Measurements from ENCODE around the gene APOA1.

Gene APOA1

DNA sequence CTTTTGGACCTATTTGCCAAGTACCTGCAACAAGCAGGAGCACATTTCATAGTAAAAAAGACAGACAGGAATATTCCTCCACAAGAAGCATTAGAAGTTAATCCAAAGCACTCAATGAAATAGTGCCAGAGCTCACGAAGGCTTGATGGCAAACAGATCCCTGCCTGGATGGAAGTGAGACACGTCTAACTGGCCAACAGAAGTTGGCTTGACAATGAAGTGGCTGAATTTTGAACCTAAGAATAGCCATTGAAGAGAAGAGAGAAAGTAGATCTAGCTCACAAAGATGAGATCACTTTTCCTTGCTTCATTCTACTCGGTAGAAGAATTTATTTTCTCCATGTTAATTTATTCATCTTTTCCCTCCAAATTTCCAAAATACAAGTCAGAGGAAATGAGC is 30.6 kb upstream of the APOA1 start:
- H3K4me2 ChIP-seq (ENCODE audit: low read depth, low read length, poor library complexity, severe bottlenecking) = no peak overlapping the region
- H3K4me3 ChIP-seq (ENCODE audit: insufficient read depth, low read length, poor library complexity, severe bottlenecking) = no peak overlapping the region
- H3K79me2 ChIP-seq (ENCODE audit: insufficient read depth, low read length) = no peaks in the 10 kb centered on the region
- TF ChIP-seq EZH2phosphoT487 (conservative IDR thresholded peaks at IDR 0.05; ENCODE audit: low read length) = no peak
- TF ChIP-seq, protein P1, sequence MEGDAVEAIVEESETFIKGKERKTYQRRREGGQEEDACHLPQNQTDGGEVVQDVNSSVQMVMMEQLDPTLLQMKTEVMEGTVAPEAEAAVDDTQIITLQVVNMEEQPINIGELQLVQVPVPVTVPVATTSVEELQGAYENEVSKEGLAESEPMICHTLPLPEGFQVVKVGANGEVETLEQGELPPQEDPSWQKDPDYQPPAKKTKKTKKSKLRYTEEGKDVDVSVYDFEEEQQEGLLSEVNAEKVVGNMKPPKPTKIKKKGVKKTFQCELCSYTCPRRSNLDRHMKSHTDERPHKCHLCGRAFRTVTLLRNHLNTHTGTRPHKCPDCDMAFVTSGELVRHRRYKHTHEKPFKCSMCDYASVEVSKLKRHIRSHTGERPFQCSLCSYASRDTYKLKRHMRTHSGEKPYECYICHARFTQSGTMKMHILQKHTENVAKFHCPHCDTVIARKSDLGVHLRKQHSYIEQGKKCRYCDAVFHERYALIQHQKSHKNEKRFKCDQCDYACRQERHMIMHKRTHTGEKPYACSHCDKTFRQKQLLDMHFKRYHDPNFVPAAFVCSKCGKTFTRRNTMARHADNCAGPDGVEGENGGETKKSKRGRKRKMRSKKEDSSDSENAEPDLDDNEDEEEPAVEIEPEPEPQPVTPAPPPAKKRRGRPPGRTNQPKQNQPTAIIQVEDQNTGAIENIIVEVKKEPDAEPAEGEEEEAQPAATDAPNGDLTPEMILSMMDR (IDR thresholded peaks at IDR 0.05; ENCODE audit: insufficient read depth, low read length, poor library complexity, severe bottlenecking) = no peak
- H4K20me1 ChIP-seq (ENCODE audit: low read depth, low read length) = no peaks in the 10 kb centered on the region
- no peak overlapping the region for H2AFZ ChIP-seq (ENCODE audit: low read depth, low read length, severe bottlenecking)
- H3K9me2 ChIP-seq (replicated peaks; ENCODE audit: insufficient read depth, low read length) = no peaks in the 10 kb centered on the region
- H3K27ac ChIP-seq (ENCODE audit: low read depth, low read length) = no peak overlapping the region
- H3K9me3 ChIP-seq (ENCODE audit: insufficient read depth, low read length) = no peaks in the 10 kb centered on the region
- no peaks in the 10 kb centered on the region; the same call in 1 of the 2 replicates for H3K36me3 ChIP-seq (ENCODE audit: low read length)
- no peaks in the 10 kb centered on the region for H3F3A ChIP-seq (ENCODE audit: insufficient read depth)
- H3K27me3 ChIP-seq (ENCODE audit: low read length) = no peaks in the 10 kb centered on the region
- no peak overlapping the region for H3K9ac ChIP-seq (ENCODE audit: low read length)

GRCh38 chr11:116867619-116868018 is 30.2 kb upstream of the APOA1 start:
- TF ChIP-seq, protein P1 (IDR thresholded peaks at IDR 0.05; ENCODE audit: insufficient read depth, low read length, poor library complexity, severe bottlenecking) = no peak
- TF ChIP-seq EZH2phosphoT487 (conservative IDR thresholded peaks at IDR 0.05; ENCODE audit: low read length) = no peak
- H3K4me2 ChIP-seq (ENCODE audit: low read depth, low read length, poor library complexity, severe bottlenecking) = no peak overlapping the region
- H3K36me3 ChIP-seq (ENCODE audit: low read length) = no peaks in the 10 kb centered on the region; the same call in 1 of the 2 replicates
- H4K20me1 ChIP-seq (ENCODE audit: low read depth, low read length) = no peaks in the 10 kb centered on the region
- H3K79me2 ChIP-seq (ENCODE audit: insufficient read depth, low read length) = no peaks in the 10 kb centered on the region
- H3K9me3 ChIP-seq (ENCODE audit: insufficient read depth, low read length) = no peaks in the 10 kb centered on the region
- H3F3A ChIP-seq (ENCODE audit: insufficient read depth) = no peaks in the 10 kb centered on the region
- H3K4me3 ChIP-seq (ENCODE audit: insufficient read depth, low read length, poor library complexity, severe bottlenecking) = no peak overlapping the region
- H3K9ac ChIP-seq (ENCODE audit: low read length) = no peak overlapping the region
- H3K27ac ChIP-seq (ENCODE audit: low read depth, low read length) = no peak overlapping the region
- no peak overlapping the region for H2AFZ ChIP-seq (ENCODE audit: low read depth, low read length, severe bottlenecking)
- H3K27me3 ChIP-seq (ENCODE audit: low read length) = no peaks in the 10 kb centered on the region
- no peaks in the 10 kb centered on the region for H3K9me2 ChIP-seq (replicated peaks; ENCODE audit: insufficient read depth, low read length)

DNA sequence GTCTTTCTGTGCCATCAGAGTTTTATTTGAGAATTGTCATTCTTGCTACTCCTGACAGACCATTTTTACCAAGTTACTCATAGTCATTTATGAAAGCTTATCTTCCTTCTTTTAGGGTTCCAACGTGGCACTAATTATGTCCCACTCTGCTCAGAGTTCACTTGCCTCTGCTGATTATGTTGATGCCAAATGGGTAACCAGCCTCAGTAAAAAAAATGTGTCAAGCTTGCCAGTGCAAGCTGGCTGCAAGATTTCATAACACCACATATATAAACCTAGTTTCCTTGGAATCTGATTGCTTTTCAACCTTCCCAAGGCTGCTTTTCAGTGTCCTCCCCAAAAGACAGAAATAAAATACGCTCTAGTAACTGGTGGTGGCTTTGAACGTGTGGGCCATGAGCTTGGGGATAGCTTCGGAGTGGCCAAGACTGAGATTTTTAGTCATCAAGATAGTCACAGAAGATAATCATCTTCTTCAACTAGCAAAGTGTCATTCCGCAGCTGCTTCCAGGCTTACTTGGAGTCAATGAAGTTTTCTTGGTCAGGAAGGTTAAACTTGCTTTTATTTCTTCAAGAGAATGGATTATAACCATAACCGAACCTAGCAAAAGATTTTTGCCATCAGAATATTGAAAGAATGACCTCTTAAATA is 29.5 kb upstream of the APOA1 start:
- Histone ChIP-seq H4K20me1 (ENCODE audit: low read depth, low read length) (no peaks in the 10 kb centered on the region), H3K4me3 (ENCODE audit: insufficient read depth, low read length, poor library complexity, severe bottlenecking) (no peak overlapping the region), H3K9ac (ENCODE audit: low read length) (no peak overlapping the region), H2AFZ (ENCODE audit: low read depth, low read length, severe bottlenecking) (no peak overlapping the region), H3K27me3 (ENCODE audit: low read length) (no peaks in the 10 kb centered on the region), H3F3A (ENCODE audit: insufficient read depth) (no peaks in the 10 kb centered on the region), H3K4me2 (ENCODE audit: low read depth, low read length, poor library complexity, severe bottlenecking) (no peak overlapping the region), H3K79me2 (ENCODE audit: insufficient read depth, low read length) (no peaks in the 10 kb centered on the region), H3K27ac (ENCODE audit: low read depth, low read length) (no peak overlapping the region), H3K9me3 (ENCODE audit: insufficient read depth, low read length) (no peaks in the 10 kb centered on the region), H3K36me3 (ENCODE audit: low read length) (no peaks in the 10 kb centered on the region; the same call in 1 of the 2 replicates), H3K9me2 (replicated peaks; ENCODE audit: insufficient read depth, low read length) (no peaks in the 10 kb centered on the region)
- TF ChIP-seq EZH2phosphoT487 (conservative IDR thresholded peaks at IDR 0.05; ENCODE audit: low read length) = no peak
- TF ChIP-seq, protein P1 (IDR thresholded peaks at IDR 0.05; ENCODE audit: insufficient read depth, low read length, poor library complexity, severe bottlenecking) = no peak
